Measurements from ENCODE around the gene LUZP4.
"Not testable (repeated sequence)": the region's sequence is repeated elsewhere in the genome, so short reads cannot be mapped to it uniquely, and the experiment has no call there.

The LUZP4 gene, protein sequence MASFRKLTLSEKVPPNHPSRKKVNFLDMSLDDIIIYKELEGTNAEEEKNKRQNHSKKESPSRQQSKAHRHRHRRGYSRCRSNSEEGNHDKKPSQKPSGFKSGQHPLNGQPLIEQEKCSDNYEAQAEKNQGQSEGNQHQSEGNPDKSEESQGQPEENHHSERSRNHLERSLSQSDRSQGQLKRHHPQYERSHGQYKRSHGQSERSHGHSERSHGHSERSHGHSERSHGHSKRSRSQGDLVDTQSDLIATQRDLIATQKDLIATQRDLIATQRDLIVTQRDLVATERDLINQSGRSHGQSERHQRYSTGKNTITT

DNA sequence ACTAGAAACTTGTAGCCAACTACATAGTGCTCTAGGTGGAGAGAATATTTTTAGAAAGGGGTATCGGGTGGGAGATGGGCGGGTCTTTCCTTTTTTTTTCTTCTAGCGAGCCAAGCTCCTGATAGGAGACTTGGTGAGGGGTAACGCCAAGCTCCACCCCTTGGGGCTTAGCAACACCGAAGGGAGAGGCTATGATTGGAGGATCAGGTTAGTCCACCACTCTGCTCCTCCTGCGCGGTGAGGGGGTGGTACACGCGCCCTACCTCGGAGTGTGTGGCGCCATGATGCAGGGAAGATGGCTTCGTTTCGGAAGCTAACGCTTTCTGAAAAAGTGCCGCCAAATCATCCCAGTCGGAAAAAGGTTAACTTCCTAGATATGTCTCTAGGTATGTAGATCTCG, at the start of gene LUZP4:
Gene LUZP4, plus strand, starts transcription at position 251 of the 400 bp plus-strand sequence. Its CDS starts 45 bp downstream, at position 296.
- no peak for DNase-seq (ENCODE audit: low spot score)

DNA sequence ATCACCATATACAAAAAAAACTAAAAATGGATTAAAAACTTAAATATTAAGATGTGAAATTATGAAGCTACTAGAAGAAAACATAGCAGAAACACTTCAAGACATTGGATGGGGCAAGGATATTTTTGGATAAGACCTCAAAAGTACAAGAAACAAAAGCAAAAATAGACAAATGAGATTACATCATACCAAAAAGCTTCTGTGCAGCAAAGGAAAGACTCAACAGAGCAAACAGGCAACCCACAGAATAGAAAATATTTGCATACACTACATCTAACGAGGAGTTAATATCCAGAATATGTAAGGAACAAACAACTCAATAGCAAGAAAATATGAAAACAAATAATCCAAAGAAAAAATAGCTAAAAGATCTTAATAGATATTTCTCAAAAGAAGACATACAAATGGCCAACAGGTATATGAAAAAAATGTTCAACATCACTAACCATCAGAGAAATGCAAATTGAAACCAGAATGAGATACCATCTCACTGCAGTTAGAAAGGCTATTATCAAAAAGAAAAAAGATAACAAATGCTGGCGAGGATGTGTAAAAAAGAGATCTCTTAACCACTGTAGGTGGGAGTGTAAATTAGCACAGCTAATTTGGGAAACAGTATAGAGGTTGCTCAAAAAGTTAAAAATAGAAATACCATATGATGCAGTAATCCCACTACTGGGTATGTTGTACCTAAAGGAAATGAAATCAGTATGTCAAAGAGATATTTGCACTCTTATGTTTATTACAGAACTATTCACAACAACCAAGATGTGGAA, 37.9 kb upstream of the LUZP4 start:
- no peak for DNase-seq (ENCODE audit: low spot score)

GRCh38 chrX:115255003-115255402, 34.5 kb upstream of the LUZP4 start:
- no peak for DNase-seq (ENCODE audit: low spot score)

GRCh38 chrX:115257711-115258110, 31.8 kb upstream of the LUZP4 start:
- no peak for DNase-seq (ENCODE audit: low spot score)

DNA sequence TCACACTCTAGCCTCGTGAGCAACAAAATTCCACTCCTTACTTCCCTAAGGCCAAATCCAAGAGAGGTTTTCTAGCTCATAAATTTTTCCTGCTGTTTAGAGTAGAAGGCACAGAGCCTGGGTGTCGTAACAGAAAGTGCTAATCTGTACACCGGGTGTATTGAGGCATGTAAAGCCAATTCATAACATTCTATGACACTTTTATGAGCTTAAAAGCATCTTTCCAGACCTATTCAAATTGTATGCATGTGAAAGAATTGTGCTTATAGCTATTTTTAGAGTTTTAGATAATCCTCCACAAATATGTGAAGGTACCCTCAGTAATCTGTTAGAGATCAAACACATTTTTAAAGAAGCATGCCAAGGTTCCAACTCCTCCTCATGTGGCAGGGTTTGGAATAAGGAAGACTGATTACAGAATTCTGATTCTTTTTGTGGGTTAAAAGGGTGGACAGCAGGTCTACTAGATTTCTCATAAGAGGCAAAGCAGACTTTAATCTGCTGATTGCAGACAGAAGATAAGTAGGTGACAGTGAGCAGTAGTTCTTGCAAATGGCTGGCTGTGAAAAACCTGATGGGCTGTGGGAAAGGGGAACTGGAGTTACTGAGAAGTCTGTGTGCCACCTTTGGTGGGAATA, 30.2 kb upstream of the LUZP4 start:
- no peak for DNase-seq (ENCODE audit: low spot score)

DNA sequence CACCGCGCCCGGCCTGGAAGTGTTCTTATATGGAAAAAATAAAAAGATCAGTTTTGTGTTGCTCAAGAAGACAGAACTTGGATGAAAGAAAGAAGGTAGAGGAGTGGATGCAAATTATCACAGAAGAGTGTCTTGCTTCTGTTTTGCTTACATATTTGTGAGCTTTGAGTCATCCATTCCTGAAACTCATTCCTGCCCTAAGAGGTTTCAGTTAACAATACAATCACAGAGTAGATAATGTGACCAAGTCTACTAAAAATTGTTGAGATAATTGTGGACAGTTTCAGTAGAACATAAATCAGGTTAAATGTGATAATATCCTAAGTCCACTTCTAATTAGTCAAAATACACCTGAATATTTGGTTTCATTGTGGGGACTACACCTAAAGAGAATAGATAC, 29.2 kb upstream of the LUZP4 start:
- no peak for DNase-seq (ENCODE audit: low spot score)

- DNase-seq (ENCODE audit: low spot score): no peak
These were observed 28.4 kb upstream of the LUZP4 start for GRCh38 chrX:115261148-115261547.

- no peak for DNase-seq (ENCODE audit: low spot score)
These were observed 25.5 kb upstream of the LUZP4 start for GRCh38 chrX:115264009-115264408.

DNA sequence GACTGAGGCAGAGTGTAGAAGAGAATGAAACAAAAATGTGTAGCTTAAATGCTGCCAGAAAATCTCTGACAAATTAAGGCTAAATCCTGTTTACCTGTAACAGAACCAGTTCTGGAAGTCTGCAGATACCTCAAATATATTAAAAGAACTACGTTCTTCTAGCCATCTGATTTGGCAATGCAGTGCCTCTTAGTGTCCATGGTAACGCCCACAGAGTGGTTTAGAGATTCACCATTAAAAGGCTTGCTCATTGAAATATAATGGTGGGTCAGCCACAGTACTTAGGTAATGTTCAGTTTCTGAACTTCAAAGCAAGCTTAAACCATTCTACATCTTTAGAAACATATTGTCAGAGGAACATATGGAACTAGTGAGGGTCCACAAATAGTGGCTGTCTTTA, 23.2 kb upstream of the LUZP4 start:
- no peak for DNase-seq (ENCODE audit: low spot score)

GRCh38 chrX:115268421-115268820, 21.1 kb upstream of the LUZP4 start:
- DNase-seq (ENCODE audit: low spot score): no peak

- DNase-seq (ENCODE audit: low spot score): no peak
These were observed 20.3 kb upstream of the LUZP4 start for GRCh38 chrX:115269051-115269683.

DNA sequence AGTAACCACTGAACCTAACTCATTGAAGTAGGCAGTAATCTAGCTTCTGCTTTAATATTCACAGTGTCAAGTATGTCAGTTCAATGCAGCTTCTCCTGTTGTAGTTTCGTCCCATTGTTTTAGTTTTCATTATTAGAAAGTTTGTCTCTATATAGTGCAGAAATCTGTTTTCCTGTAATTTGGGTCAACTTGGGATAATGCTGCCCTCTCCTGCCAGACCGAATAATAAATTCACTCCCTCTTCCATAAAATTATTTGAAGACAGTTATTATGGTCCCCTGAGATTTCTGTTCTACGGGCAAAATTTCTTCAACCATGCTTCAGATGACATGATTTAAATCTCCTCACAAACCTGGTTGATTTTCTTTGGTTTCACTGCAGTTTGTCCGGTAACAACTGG, 4.6 kb upstream of the LUZP4 start:
- no peak for DNase-seq (ENCODE audit: low spot score)

- no peak for DNase-seq (ENCODE audit: low spot score)
These were observed 7.7 kb downstream of the LUZP4 start for GRCh38 chrX:115297189-115297588.

GRCh38 chrX:115311139-115311538, 21.6 kb downstream of the LUZP4 start:
- no peak for DNase-seq (ENCODE audit: low spot score)

DNA sequence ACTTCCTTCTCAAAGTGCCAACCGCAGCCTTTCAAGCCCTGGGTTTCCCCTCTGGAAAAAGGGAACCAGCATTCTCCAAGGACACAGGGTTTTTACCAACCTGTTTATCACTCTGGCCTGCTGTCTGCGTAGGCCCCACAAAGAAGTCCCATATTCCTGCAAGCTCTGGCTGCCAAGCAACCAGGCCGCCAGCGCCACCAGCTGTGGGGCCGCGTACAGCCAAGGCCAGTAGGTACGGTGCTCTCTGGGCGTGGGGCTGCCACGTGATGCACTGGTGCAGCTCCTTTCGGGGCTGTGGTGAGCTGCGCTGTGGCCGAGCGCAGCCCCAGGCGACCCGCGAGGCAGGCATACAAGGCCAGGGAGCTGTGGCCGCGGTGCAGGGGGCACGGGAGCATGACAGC, 22.1 kb downstream of the LUZP4 start:
- DNase-seq (ENCODE audit: low spot score): no peak

GRCh38 chrX:115318139-115318538, 28.6 kb downstream of the LUZP4 start:
- no peak for DNase-seq (ENCODE audit: low spot score)

GRCh38 chrX:115322375-115322774, 32.9 kb downstream of the LUZP4 start:
- DNase-seq (ENCODE audit: low spot score): no peak

DNA sequence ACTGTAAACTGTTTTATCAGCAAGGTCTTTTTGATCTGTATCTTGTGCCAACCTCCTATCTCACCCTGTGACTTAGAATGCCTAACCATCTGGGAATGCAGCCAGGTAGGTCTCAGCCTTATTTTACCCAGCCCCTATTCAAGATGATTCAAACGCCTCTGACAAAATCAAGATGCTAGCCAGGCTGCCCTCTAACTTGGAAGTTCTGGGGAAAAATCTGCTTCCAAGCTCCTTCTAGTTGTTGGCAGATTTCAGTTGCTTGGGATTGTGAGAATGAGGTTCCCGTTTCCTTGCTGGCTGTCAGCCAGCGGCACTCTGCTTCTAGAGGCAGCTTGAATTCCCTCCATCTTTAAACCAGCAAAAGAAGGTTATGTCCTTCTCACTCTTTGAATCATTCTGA, 34.7 kb downstream of the LUZP4 start:
- no peak for DNase-seq (ENCODE audit: low spot score)

GRCh38 chrX:115329282-115329681, 39.8 kb downstream of the LUZP4 start:
- not testable (repeated sequence) for DNase-seq (ENCODE audit: low spot score)

- DNase-seq (ENCODE audit: low spot score): peak; percentile 5
These were observed 41.1 kb downstream of the LUZP4 start for GRCh38 chrX:115330498-115331168.

- DNase-seq (ENCODE audit: low spot score): no peak
These were observed 43.3 kb downstream of the LUZP4 start for GRCh38 chrX:115332832-115333231.

DNA sequence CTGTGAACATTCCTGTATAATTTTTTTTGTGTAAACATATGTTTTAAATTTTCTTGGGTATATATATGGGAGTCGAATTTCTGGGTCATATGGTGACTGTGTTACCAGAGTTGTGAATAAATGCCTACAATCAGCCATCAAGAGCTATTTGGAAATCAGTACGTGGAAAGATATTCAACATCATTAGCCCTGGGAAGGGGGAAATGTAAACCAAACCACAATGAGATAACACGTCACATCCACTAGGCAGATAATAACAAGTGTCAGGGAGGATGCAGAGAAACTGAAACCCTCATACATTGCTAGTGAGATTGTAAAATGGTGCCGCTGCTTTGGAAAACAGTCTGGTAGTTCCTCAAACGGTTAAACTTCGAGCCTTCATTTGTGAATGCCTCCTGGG, 43.9 kb downstream of the LUZP4 start:
- no peak for DNase-seq (ENCODE audit: low spot score)

Measured in germinal center (tissue), 1 donor.